HFFc6 (cell line): ENCODE results near the gene SMIM34. TPM values are rescaled to one million over a fixed set of nuclear protein-coding genes. Genes with fewer than 3 reads are reported as not detected.
"Not testable (repeated sequence)": the region's sequence is repeated elsewhere in the genome, so short reads cannot be mapped to it uniquely, and the experiment has no call there.

Experiments
- DNase-seq: peaks from one replicate; pipeline ENCODE4 v3.0.0-alpha.2; 2018
- H3K27ac Mint-ChIP-seq: 2 replicates; pipeline ENCODE4 v1.8.0; 2020; ENCODE audit warnings: mild to moderate bottlenecking, mixed read lengths
- H3K27me3 Mint-ChIP-seq: 2 replicates; pipeline ENCODE4 v1.8.0; 2021; ENCODE audit warnings: mild to moderate bottlenecking, moderate library complexity, mixed read lengths; ENCODE audit not compliant: insufficient read depth
- H3K36me3 Mint-ChIP-seq: 2 replicates; pipeline ENCODE4 v1.8.0; 2021; ENCODE audit warnings: low read depth, mixed read lengths
- H3K4me1 Mint-ChIP-seq: 2 replicates; pipeline ENCODE4 v1.8.0; 2020; ENCODE audit warnings: low read depth, mixed read lengths
- H3K4me3 Mint-ChIP-seq: 2 replicates; pipeline ENCODE4 v1.8.0; 2020; ENCODE audit warnings: mild to moderate bottlenecking, moderate library complexity, mixed read lengths
- H3K9me3 Mint-ChIP-seq: 2 replicates; pipeline ENCODE4 v1.8.0; 2020; ENCODE audit warnings: mild to moderate bottlenecking, mixed read lengths
- total RNA-seq, 6 experiments: library from RNA; stranded (reverse); fragmentation: NEBNext Ultra II Directional; extraction: Animal tissue kit (Norgen Biotek cat#: 25700); gene quantifications; 2 replicates in 1 of 6; 3 replicates in 5 of 6; pipeline ENCODE4 v1.2.3, GENCODE V29; 2021
- TF ChIP-seq, protein P1 (sequence below): fragments of 200-600 bp; sonication (generic); IDR thresholded peaks from 2 replicates; pipeline ENCODE4 v1.5.0; 2021; ENCODE audit warnings: antibody characterized with exemption, mild to moderate bottlenecking

The SMIM34 gene
- total RNA-seq, 6 experiments from 2014 or later, result not detected

DNA sequence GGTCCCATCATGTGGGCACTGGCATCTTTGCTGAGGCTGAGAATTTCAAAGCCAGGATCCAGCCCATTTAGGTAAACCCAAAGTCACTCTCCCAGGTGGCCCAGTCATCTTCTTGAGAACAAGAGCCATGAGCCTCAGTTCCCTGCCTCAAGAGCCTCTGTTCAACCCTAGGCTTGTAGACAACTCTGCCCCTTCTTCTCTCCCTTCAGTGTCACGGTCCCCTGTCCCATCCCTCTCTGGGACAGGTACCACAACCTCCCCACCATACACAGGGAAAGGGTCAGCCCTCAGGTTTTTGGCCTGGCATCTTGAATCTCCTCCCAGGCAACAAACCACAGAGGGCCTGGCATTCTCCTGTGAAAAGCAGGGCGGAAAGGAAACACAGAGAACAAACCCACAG lies 18.1 kb downstream of the SMIM34 start:
- H3K27ac Mint-ChIP-seq, H3K27me3 Mint-ChIP-seq, H3K9me3 Mint-ChIP-seq, H3K4me1 Mint-ChIP-seq, DNase-seq, H3K4me3 Mint-ChIP-seq, H3K36me3 Mint-ChIP-seq: not testable (repeated sequence)

DNA sequence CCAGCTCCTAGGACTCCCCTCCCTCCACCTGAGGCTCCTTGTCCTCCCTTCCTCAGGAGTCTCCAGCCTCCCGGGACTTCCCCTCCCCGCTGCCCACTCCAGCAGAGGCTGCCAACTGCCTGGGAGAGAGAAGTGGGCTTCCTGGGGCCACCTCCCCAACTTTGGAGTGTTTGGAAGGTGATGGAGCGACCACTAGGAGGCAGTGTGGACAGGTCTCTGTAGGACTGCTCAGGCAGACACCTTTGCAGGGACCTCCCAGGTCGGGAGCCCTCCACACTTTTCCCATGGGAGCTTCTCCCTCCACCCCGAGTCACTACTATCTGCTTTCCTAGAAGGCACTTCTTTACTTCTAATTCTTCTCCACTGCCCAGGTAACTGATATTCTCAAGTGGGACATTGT lies 19.0 kb downstream of the SMIM34 start:
- H3K27ac Mint-ChIP-seq, result not testable (repeated sequence)

DNA sequence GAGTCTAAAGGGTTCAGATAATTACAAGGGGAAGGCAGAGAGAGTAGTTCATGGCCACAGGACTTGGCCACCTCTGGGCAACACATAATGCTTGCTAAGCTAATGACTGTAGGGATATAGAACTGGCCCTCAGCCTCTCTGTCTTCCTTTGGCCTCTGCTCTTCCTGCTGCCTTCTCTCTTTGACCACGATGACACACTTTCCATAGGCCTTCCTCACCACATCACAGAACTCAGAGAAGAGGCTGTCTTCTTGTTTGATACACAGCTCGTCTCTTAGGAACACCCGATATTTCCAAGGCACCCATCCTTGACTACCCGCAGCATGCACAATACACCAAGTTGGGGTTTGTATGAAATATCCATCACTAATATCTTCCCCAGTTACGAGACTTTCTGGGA lies 23.2 kb downstream of the SMIM34 start:
- H3K36me3 Mint-ChIP-seq, DNase-seq, H3K9me3 Mint-ChIP-seq, H3K27ac Mint-ChIP-seq, H3K4me3 Mint-ChIP-seq, H3K27me3 Mint-ChIP-seq, H3K4me1 Mint-ChIP-seq: not testable (repeated sequence)

More for the DNA sequence above, 19.0 kb downstream of the SMIM34 start:
- not testable (repeated sequence) for DNase-seq, H3K9me3 Mint-ChIP-seq, H3K4me1 Mint-ChIP-seq, H3K4me3 Mint-ChIP-seq, H3K36me3 Mint-ChIP-seq, H3K27me3 Mint-ChIP-seq

DNA sequence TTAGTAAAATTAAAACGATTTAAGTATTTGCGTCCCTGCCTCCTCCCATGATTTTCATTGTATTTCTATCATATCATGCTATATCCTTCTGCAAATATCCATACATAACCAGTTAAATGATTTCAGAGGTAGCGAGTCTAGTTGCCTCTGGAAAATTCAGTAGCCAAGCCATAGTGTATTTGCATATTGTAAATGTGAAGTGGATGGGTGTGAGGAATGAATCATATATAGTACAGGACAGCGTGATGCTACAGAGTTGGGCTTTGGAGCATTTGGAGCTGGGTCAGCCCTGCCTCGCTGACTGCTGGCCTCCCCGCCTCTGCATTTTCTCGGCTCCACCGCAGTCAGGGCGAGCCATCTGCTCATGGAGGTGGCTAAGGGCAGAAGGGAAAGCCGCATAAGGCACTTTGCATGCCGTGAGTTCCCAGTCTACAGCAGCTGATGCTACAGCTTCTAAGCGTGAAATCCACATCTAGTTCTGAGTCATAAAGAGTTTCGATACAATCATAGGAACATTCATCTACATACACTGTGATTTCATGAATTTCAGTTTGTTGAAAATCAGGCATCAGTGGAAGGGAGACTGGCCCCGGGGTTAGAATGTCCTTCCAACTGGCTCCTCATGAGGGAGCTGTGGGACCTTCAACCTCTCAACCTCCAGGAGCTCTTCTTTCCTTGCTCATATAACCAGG lies 39.9 kb downstream of the SMIM34 start:
- not testable (repeated sequence) for DNase-seq, H3K27me3 Mint-ChIP-seq, H3K4me3 Mint-ChIP-seq

DNA sequence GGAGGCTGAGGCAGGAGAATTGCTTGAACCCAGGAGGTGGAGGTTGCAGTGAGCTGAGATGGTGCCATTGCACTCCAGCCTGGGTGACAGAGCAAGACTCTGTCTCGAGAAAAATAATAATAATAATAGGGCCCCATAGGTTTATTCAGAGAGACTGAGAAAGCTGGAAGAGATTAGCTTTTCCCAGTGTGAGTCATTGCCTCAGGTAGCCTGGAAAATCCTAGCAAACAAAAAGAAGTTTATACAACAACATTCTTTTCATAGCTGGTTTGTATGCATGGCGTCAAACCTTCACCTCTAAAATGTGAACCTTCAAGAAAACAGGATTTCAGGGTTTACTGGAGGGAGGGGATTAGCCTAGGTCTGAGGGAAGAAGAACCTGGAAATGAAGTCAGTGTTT lies 40.6 kb downstream of the SMIM34 start:
- H3K27me3 Mint-ChIP-seq, H3K9me3 Mint-ChIP-seq, H3K27ac Mint-ChIP-seq, H3K36me3 Mint-ChIP-seq, DNase-seq, H3K4me1 Mint-ChIP-seq, H3K4me3 Mint-ChIP-seq: not testable (repeated sequence)

More for the DNA sequence above, 39.9 kb downstream of the SMIM34 start:
- H3K4me1 Mint-ChIP-seq, H3K9me3 Mint-ChIP-seq, H3K36me3 Mint-ChIP-seq, H3K27ac Mint-ChIP-seq: not testable (repeated sequence)

DNA sequence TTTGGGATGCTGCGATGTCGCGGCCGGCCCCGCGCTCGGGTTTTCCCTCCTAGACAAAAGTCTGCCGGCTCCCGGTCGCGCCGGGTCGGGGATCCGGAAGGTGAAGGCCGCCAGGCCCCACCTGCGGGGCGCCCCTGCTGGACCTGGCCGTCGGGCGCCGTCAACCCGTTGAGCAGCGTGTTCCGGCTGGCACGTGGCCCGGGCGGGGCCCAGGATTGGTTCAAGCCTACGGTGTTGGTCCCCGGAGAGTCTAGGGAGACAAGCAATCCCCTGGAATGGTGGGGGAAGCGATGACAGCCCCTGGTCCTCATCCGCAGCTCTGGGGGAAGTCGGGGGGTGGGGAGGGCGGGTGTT lies 48.2 kb downstream of the SMIM34 start:
- not testable (repeated sequence) for H3K4me3 Mint-ChIP-seq, H3K27me3 Mint-ChIP-seq, H3K9me3 Mint-ChIP-seq, H3K4me1 Mint-ChIP-seq, DNase-seq, H3K27ac Mint-ChIP-seq, H3K36me3 Mint-ChIP-seq

DNA sequence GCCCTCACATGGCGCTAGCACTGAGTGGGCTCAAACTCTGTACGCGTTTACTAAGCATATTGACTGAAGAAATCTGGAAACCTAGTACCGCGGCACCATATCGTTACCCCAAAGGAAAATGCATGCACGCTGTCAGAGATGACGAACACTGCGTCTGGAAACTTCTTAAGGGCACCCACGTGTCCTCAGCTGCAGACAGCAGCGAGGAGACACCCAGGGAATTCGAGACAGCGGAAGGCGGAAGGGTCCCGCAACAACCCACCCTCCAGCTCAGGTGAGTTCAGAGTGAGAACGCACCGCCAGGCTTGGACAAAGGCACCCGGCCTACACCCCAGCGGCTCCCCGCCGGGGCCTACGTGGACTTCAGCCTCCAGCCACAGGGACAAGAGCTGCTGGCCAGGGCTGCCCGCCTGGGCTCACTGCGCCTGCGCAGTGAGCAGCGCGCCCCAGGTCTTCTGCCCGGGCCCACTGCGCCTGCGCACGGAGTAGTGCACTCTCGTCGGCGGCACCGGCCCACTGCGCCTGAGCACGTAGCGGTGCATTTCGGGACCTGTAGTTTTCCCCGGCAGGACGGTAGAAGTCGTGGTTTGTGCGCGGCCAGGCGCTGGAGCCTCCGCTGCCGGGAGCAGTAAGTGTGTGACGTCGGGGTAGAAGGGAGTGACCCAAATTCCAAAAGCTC lies 48.7 kb downstream of the SMIM34 start, which contains the start of gene SMIM11:
TSS of gene SMIM11 (plus strand) at position 568 of the 679 bp plus-strand sequence. CDS start 3,998 bp downstream, outside the sequence.
- not testable (repeated sequence) for H3K27me3 Mint-ChIP-seq, H3K4me1 Mint-ChIP-seq, H3K9me3 Mint-ChIP-seq, H3K36me3 Mint-ChIP-seq, H3K27ac Mint-ChIP-seq, DNase-seq, H3K4me3 Mint-ChIP-seq

DNA sequence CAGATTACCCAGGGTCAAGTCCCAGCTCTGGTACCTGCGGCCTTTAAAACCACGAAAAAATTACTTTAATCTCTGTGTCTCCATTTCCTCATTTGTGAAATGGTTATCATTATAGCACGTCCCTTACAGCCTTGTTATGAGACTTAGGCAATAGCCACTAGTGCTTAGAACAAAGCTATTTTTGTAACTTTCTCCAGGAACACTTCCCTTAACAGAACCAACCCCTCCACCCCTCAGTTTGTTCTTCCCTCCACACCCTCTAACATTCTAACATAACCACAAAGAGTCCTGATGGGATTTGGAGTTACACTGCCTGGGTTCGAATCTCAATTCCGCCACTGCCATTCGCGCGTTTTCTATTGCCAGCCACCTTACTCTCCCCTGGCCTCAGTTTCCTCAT lies 49.3 kb downstream of the SMIM34 start:
- not testable (repeated sequence) for H3K27me3 Mint-ChIP-seq, H3K4me1 Mint-ChIP-seq, H3K4me3 Mint-ChIP-seq, H3K9me3 Mint-ChIP-seq, H3K36me3 Mint-ChIP-seq, DNase-seq, H3K27ac Mint-ChIP-seq

DNA sequence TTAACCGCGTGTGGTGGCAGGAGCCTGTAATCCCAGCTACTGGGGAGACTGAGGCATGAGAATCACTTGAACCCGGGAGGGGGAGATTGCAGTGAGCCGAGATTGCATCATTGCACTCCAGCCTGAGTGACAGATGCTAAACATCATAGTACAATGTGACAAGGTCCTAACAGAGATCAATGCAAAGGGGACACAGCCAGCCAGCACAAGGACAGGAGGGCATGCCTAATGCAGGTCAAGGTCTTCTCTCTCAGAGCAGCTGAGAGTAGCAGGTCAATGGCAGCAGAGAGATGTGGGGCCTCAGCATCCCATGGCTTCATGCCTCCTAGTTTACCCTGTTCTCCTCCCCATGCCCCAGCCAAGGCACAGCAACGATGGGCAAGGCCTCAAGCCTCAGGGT lies 51.4 kb downstream of the SMIM34 start:
- Mint-ChIP-seq H3K27ac (no peak overlapping the region), H3K4me1 (peaks cover 7% of the 10 kb centered on the region), H3K27me3 (peaks cover 8% of the 10 kb centered on the region), H3K36me3 (no peaks in the 10 kb centered on the region), H3K4me3 (no peak overlapping the region), H3K9me3 (no peaks in the 10 kb centered on the region)
- no peak for DNase-seq
- TF ChIP-seq, protein P1, sequence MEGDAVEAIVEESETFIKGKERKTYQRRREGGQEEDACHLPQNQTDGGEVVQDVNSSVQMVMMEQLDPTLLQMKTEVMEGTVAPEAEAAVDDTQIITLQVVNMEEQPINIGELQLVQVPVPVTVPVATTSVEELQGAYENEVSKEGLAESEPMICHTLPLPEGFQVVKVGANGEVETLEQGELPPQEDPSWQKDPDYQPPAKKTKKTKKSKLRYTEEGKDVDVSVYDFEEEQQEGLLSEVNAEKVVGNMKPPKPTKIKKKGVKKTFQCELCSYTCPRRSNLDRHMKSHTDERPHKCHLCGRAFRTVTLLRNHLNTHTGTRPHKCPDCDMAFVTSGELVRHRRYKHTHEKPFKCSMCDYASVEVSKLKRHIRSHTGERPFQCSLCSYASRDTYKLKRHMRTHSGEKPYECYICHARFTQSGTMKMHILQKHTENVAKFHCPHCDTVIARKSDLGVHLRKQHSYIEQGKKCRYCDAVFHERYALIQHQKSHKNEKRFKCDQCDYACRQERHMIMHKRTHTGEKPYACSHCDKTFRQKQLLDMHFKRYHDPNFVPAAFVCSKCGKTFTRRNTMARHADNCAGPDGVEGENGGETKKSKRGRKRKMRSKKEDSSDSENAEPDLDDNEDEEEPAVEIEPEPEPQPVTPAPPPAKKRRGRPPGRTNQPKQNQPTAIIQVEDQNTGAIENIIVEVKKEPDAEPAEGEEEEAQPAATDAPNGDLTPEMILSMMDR, result no peak
